Lung (tissue), 12 donors: ENCODE results near the gene GOLGB1. TPM values are rescaled to one million over a fixed set of nuclear protein-coding genes. Genes with fewer than 3 reads are reported as not detected.

Experiments
- ATAC-seq: fragments of 200-7000 bp; cut with Tn5 transposase; one replicate; pipeline ENCODE4 v1.9.1; 2020; ENCODE audit warnings: moderate number of reproducible peaks; ENCODE audit not compliant: insufficient read depth, low FRiP score
- DNase-seq, 3 donors: peaks; one replicate each; pipeline ENCODE4 v3.0.0-alpha.2; 2013 to 2017
- H3K27ac ChIP-seq, 2 donors: one replicate each; pipeline ENCODE4 v1.5.1; 2013; ENCODE audit warnings: mild to moderate bottlenecking in 2 of 2, moderate library complexity in 2 of 2, control low read depth in 1 of 2, inconsistent platforms in 1 of 2, low read depth in 1 of 2, low read length in 1 of 2
- H3K27me3 ChIP-seq, 3 donors: one replicate each; pipeline ENCODE4 v1.5.1; 2013; ENCODE audit warnings: low read length in 2 of 3; ENCODE audit not compliant: control insufficient read depth in 3 of 3, insufficient read depth in 3 of 3
- H3K36me3 ChIP-seq, 4 donors: one replicate each; pipeline ENCODE4 v1.5.1; 2013; ENCODE audit warnings: low read length in 4 of 4, mild to moderate bottlenecking in 1 of 4, moderate library complexity in 1 of 4; ENCODE audit not compliant: control insufficient read depth in 4 of 4, insufficient read depth in 4 of 4
- H3K4me1 ChIP-seq, 5 donors: one replicate each; pipeline ENCODE4 v1.5.1; 2013; ENCODE audit warnings: low read length in 5 of 5, mild to moderate bottlenecking in 2 of 5, moderate library complexity in 1 of 5; ENCODE audit not compliant: control insufficient read depth in 5 of 5, insufficient read depth in 5 of 5
- H3K4me3 ChIP-seq: one replicate; pipeline ENCODE4 v1.5.1; 2013; ENCODE audit warnings: mild to moderate bottlenecking, control low read depth, moderate library complexity
- H3K9ac ChIP-seq, 2 donors: one replicate each; pipeline ENCODE4 v1.5.1; 2013; ENCODE audit warnings: low read length in 2 of 2, control low read depth in 1 of 2; ENCODE audit not compliant: insufficient read depth in 1 of 2
- H3K9me3 ChIP-seq, 4 donors: one replicate each; pipeline ENCODE4 v1.5.1; 2013; ENCODE audit warnings: low read length in 3 of 4, mild to moderate bottlenecking in 1 of 4, moderate library complexity in 1 of 4; ENCODE audit not compliant: control insufficient read depth in 4 of 4, insufficient read depth in 3 of 4
- CTCF ChIP-seq: IDR thresholded peaks from 2 replicates; pipeline ENCODE4 v1.5.1; 2012; ENCODE audit warnings: mild to moderate bottlenecking; ENCODE audit errors: control extremely low read depth, extremely low read depth
- WGBS, 2 donors: extraction: QIAGEN DNeasy Blood & Tissue Kit; methylation state at CpG; one replicate each; pipeline ENCODE4 v1.1.7; 2013; 5-methylcytosine and 5-hydroxymethylcytosine counted together
- polyA plus RNA-seq, 2 donors: library from polyadenylated mRNA; stranded (reverse); fragments of 200-250 nt; gene quantifications; one replicate each; pipeline ENCODE4 v1.2.1, GENCODE V29; 2013
- total RNA-seq, 2 donors: library from RNA; depleted of rRNA in 1 of 2; stranded (reverse); fragments of >200 nt in 1 of 2; gene quantifications; one replicate each; pipeline ENCODE4 v1.2.1, GENCODE V29; 2014 to 2021
- donor health status: control.
- donor health status: control.
- donor health status: Bipolar disorder and iron deficiency.
- donor health status: healthy.
- donor health status: DM: yes; HTN: yes; CAD: no.

Gene GOLGB1
- total and polyA plus RNA-seq, 4 donors: 11.6 to 92.8 (median 31.1) TPM

- no peak overlapping the region for H3K9ac ChIP-seq
- H3K36me3 ChIP-seq: peaks cover 3 to 19% (median 10%) of the 10 kb centered on the region in 4 donors
- WGBS, 2 donors: 90 to 94% methylated on average over 8 of the region's 8 CpGs
- ATAC-seq (no peak), DNase-seq (no peak)
- H3K27me3 ChIP-seq: no peaks in the 10 kb centered on the region
- no peak for TF ChIP-seq CTCF
- no peak overlapping the region for H3K4me3 ChIP-seq
- H3K9me3 ChIP-seq: no peaks in the 10 kb centered on the region
- peaks cover 0 to 6% (median 0%) of the 10 kb centered on the region in 5 donors for H3K4me1 ChIP-seq
- no peak overlapping the region for H3K27ac ChIP-seq
Observed at GRCh38 chr3:121730940-121731687, 18.4 kb downstream of the GOLGB1 start.

GRCh38 chr3:121724130-121724529 is 25.4 kb downstream of the GOLGB1 start:
- H3K27me3 ChIP-seq: no peaks in the 10 kb centered on the region
- 60 to 82% methylated on average over 1 of the region's 1 CpG for WGBS, 2 donors
- DNase-seq (no peak), ATAC-seq (no peak)
- no peak overlapping the region for H3K4me3 ChIP-seq
- peaks cover 0 to 2% (median 0%) of the 10 kb centered on the region in 4 donors for H3K9me3 ChIP-seq
- H3K36me3 ChIP-seq: peaks cover 22 to 68% (median 44%) of the 10 kb centered on the region in 4 donors
- peaks cover 0 to 6% (median 0%) of the 10 kb centered on the region in 5 donors for H3K4me1 ChIP-seq
- TF ChIP-seq CTCF: no peak
- no peak overlapping the region for H3K27ac ChIP-seq
- H3K9ac ChIP-seq: no peak overlapping the region

- no peak for DNase-seq
- WGBS, 2 donors: 77 to 86% methylated on average over 1 of the region's 1 CpG
- no peak overlapping the region for H3K27ac ChIP-seq
Observed at GRCh38 chr3:121723485-121723884, 26.1 kb downstream of the GOLGB1 start.

More at GRCh38 chr3:121723485-121723884, 26.1 kb downstream of the GOLGB1 start:
- Histone ChIP-seq H3K27me3 (no peaks in the 10 kb centered on the region), H3K4me3 (no peak overlapping the region), H3K9ac (no peak overlapping the region), H3K9me3 (peaks cover 0 to 2% (median 0%) of the 10 kb centered on the region in 4 donors), H3K4me1 (peaks cover 0 to 6% (median 0%) of the 10 kb centered on the region in 5 donors), H3K36me3 (peaks cover 23 to 63% (median 43%) of the 10 kb centered on the region in 4 donors)
- ATAC-seq: no peak
- TF ChIP-seq CTCF: no peak
